KMS-11 (cell line): ENCODE data around the gene DSCAML1.

Experiments used
- H2AFZ ChIP-seq: fragments of 200-600 bp; sonication (generic); 2 replicates; pipeline ENCODE4 v1.6.1; 2016; ENCODE audit warnings: antibody characterized with exemption, mixed run types, low read depth
- H3K27ac ChIP-seq: fragments of 200-600 bp; sonication (generic); 2 replicates; pipeline ENCODE4 v1.6.1; 2016; ENCODE audit warnings: mild to moderate bottlenecking, mixed run types
- H3K27me3 ChIP-seq: fragments of 200-600 bp; sonication (generic); 2 replicates; pipeline ENCODE4 v1.6.1; 2017; ENCODE audit warnings: mild to moderate bottlenecking, low read depth, mixed run types, moderate library complexity; ENCODE audit not compliant: insufficient read depth
- H3K36me3 ChIP-seq: fragments of 200-600 bp; sonication (generic); 2 replicates; pipeline ENCODE4 v1.6.1; 2017; ENCODE audit warnings: mild to moderate bottlenecking, mixed run types; ENCODE audit not compliant: insufficient read depth
- H3K4me1 ChIP-seq: fragments of 200-600 bp; sonication (generic); 2 replicates; pipeline ENCODE4 v1.6.1; 2016; ENCODE audit warnings: mild to moderate bottlenecking, low read depth, mixed run types; ENCODE audit not compliant: poor library complexity, severe bottlenecking
- H3K4me2 ChIP-seq: fragments of 200-600 bp; sonication (generic); 2 replicates; pipeline ENCODE4 v1.7.0; 2016; ENCODE audit warnings: mild to moderate bottlenecking, mixed run types
- H3K4me3 ChIP-seq: fragments of 200-600 bp; sonication (generic); IDR thresholded peaks from 2 replicates; pipeline ENCODE4 v1.6.1; 2017; ENCODE audit warnings: low read depth, low read length, mixed read lengths; ENCODE audit not compliant: insufficient read depth
- H3K79me2 ChIP-seq: fragments of 200-600 bp; sonication (generic); 2 replicates; pipeline ENCODE4 v1.6.1; 2016; ENCODE audit warnings: low read depth, mixed run types; ENCODE audit not compliant: insufficient read depth
- H3K9ac ChIP-seq: fragments of 200-600 bp; sonication (generic); 2 replicates; pipeline ENCODE4 v1.6.1; 2016; ENCODE audit warnings: mild to moderate bottlenecking, mixed run types
- H4K20me1 ChIP-seq: fragments of 200-600 bp; sonication (generic); 2 replicates; pipeline ENCODE4 v1.6.1; 2016; ENCODE audit warnings: mild to moderate bottlenecking, mixed run types; ENCODE audit not compliant: insufficient read depth
- TF ChIP-seq, protein P1 (sequence below): fragments of 200-600 bp; sonication (generic); conservative IDR thresholded peaks from 2 replicates; pipeline ENCODE4 v1.6.1; 2017; ENCODE audit warnings: low read depth, mild to moderate bottlenecking, antibody characterized with exemption, low read length, moderate library complexity, mixed read lengths

DSCAML1 gene

DNA sequence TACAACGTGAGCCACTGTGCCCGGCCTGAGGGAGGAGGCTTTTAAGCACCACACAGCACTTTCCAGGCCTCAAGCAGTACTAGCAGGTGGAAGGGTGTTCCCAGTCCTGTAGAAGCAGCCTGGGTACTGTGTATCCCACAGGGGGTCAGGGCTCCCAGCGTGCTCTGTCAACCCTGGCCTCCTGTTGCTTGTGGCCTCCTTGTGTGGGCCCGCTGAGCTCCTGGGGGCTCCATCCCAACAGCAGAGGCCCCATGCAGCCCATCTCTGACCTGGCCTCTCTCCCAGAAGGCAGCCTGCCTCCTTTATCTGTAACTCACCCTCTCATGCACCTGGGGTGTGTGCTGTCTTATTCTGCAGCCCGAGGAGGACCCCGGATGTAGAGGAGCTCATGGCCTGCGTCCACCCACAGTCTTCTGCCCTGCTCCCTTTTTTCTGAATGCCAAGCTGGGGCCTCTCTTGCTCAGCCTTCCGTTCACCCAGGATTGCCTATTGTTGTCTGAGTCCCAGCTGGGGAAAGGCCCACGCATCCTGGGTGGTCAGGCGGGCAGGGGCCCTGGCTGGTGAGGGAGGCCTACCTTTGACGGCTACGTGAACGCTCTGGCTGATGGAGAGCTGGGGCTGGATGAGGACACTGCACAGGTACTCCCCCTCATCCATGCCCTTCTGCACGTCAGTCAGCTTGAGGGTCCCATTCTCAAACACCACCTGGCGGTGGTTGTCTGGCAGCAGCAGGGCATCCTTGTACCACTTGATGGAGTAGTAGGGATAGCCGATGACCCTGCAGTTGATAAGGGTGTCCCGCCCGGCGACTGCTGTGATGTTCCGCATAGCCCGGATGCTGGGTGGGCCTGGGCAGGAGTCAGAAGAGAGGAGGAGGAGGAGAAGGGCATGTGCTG is 280.9 kb downstream of the DSCAML1 start:
- no peak overlapping the region for H3K4me2 ChIP-seq
- no peaks in the 10 kb centered on the region for H3K36me3 ChIP-seq
- no peaks in the 10 kb centered on the region for H3K27me3 ChIP-seq

DNA sequence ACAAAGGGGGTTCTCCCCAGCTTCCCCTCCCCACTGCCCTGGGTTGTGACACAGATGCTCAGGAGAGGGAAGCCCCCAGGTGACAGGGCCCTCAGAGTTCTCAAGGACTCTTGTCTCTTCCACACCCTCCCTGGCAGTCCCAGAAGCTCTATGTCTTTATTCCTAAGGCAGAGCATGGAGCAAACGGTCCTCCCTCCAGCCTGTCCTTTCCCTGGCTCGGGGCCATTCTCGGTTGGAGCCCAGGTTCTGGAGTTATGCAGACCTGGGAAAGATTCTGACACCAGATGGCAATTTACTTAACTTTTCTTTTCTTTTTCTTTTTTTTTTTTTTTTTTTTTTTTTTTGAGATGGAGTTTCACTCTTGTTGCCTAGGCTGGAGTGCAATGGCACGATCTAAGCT is 282.8 kb downstream of the DSCAML1 start:
- Histone ChIP-seq H3K4me2 (no peak overlapping the region), H4K20me1 (no peaks in the 10 kb centered on the region), H3K79me2 (no peaks in the 10 kb centered on the region), H3K27ac (no peak overlapping the region), H3K9ac (no peak overlapping the region), H2AFZ (no peak overlapping the region), H3K4me3 (no peak overlapping the region), H3K27me3 (no peaks in the 10 kb centered on the region), H3K4me1 (peaks cover under 1% of the 10 kb centered on the region), H3K36me3 (no peaks in the 10 kb centered on the region)
- TF ChIP-seq, protein P1, sequence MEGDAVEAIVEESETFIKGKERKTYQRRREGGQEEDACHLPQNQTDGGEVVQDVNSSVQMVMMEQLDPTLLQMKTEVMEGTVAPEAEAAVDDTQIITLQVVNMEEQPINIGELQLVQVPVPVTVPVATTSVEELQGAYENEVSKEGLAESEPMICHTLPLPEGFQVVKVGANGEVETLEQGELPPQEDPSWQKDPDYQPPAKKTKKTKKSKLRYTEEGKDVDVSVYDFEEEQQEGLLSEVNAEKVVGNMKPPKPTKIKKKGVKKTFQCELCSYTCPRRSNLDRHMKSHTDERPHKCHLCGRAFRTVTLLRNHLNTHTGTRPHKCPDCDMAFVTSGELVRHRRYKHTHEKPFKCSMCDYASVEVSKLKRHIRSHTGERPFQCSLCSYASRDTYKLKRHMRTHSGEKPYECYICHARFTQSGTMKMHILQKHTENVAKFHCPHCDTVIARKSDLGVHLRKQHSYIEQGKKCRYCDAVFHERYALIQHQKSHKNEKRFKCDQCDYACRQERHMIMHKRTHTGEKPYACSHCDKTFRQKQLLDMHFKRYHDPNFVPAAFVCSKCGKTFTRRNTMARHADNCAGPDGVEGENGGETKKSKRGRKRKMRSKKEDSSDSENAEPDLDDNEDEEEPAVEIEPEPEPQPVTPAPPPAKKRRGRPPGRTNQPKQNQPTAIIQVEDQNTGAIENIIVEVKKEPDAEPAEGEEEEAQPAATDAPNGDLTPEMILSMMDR: no peak

More for the DNA sequence above, 280.9 kb downstream of the DSCAML1 start:
- no peaks in the 10 kb centered on the region for H3K79me2 ChIP-seq
- no peaks in the 10 kb centered on the region for H4K20me1 ChIP-seq
- no peak overlapping the region for H3K27ac ChIP-seq
- H3K4me1 ChIP-seq: peaks cover 16% of the 10 kb centered on the region
- TF ChIP-seq, protein P1: no peak
- no peak overlapping the region for H3K4me3 ChIP-seq
- H3K9ac ChIP-seq: no peak overlapping the region
- no peak overlapping the region for H2AFZ ChIP-seq

DNA sequence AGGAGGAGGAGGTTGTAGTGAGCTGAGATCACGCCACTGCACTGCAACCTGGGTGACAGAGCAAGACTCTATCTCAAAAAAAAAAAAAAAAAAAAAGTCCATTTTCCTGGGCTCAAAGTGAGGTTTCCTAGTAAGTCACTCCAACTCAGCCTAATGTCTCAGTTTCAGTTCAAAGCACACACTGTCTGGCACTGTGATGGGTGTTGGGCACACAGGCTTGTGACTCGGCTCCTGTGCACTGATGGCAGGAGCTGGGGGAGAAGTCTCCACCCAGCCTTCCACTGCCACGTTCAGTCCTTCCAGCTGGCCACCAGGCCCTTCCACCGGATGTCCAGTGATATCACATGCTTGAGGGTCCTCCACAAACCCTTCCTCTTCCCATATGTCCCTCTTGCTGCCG is 283.4 kb downstream of the DSCAML1 start:
- Histone ChIP-seq H3K4me3 (no peak overlapping the region), H2AFZ (no peak overlapping the region), H3K4me1 (no peaks in the 10 kb centered on the region), H3K27ac (no peak overlapping the region), H3K27me3 (no peaks in the 10 kb centered on the region), H3K79me2 (no peaks in the 10 kb centered on the region), H3K9ac (no peak overlapping the region), H4K20me1 (no peaks in the 10 kb centered on the region), H3K4me2 (no peak overlapping the region), H3K36me3 (no peaks in the 10 kb centered on the region)
- TF ChIP-seq, protein P1: no peak

DNA sequence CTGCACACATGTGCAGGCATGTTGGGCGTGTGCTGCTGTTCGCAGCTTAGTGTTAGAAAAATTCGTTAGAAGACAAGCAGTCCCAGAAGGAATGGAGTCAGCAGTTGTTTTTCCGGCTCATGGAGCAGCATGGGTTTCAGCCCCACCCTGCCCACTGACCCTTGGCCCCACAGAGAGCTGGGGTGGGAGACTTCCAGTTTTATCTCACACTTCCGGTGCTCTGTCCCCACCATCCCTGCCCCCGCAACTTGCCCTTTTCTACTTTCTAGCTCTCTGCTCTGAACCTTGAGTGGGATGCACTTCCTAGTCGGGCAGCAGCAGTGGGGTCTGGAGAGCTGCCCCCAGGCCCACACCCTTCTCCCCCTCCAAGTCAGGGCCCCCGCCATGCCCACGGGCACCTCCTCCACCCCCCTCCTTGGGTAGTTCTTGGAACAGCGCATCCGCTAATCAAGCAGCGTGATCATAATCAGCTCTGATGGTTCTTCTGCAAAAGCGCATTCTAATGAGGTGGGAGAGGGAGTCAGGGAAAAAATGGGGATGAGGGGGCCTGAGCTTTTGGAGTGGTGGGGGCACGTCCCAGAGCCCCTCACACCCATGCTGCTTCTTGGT is 285.0 kb downstream of the DSCAML1 start:
- Histone ChIP-seq H3K4me2 (no peak overlapping the region), H3K36me3 (no peaks in the 10 kb centered on the region), H3K27me3 (no peaks in the 10 kb centered on the region), H3K79me2 (no peaks in the 10 kb centered on the region), H3K27ac (no peak overlapping the region), H2AFZ (no peak overlapping the region), H3K4me1 (no peaks in the 10 kb centered on the region), H4K20me1 (no peaks in the 10 kb centered on the region), H3K4me3 (no peak overlapping the region), H3K9ac (no peak overlapping the region)
- TF ChIP-seq, protein P1: no peak
